ENCODE data around the gene AMY1C. TPM values are rescaled to one million over a fixed set of nuclear protein-coding genes. Genes with fewer than 3 reads are reported as not detected.

The AMY1C gene
- total and polyA plus RNA-seq, 2 of the 8 experiments (the other 6 are each of a cell fraction or from before 2014, with no cell fraction given) = not detected

DNA sequence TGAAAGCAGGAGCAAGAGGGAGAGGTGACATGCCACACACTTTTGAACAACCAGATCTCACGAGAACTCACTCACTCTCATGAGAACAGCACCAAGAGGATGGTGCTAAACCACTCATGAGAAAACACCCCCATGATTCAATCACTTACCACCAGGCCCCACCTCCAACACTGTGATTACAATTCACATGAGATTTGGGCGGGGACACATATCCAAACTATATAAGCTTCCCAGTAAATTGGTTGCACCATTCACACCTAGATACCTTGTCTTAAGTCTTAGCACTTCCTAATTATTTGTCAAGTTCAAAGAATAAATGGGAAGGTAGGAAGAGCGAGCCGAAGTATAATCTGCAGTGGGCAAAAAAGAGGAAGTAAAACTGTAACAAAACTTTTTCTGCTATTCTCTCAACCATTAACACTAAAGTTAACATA, 34.3 kb downstream of the AMY1C start:
- DNase-seq (ENCODE audit: low read depth in 1 of 2, low spot score in 2 of 2) (no peak), FAIRE-seq (no peak)
- Histone ChIP-seq H2BK15ac (ENCODE audit: low read length) (no peak overlapping the region), H3K9ac (replicated peaks in 1 of 4; ENCODE audit: extremely low read depth in 1 of 4, low read depth in 3 of 4, low read length in 3 of 4) (no peak overlapping the region), H3K9me3 (ENCODE audit: insufficient read depth in 2 of 2, low read depth in 1 of 2, low read length in 1 of 2) (no peaks in the 10 kb centered on the region), H2BK12ac (ENCODE audit: low read depth, low read length) (no peak overlapping the region), H3K23ac (ENCODE audit: insufficient read length) (no peak overlapping the region), H2BK5ac (ENCODE audit: low read depth, low read length) (no peak overlapping the region), H2AFZ (ENCODE audit: low read length) (no peak overlapping the region), H3K79me2 (ENCODE audit: control insufficient read depth in 1 of 2, insufficient read depth in 2 of 2, low read length in 2 of 2) (no peaks in the 10 kb centered on the region), H3K56ac (replicated peaks; ENCODE audit: insufficient read length, low read depth, low read length) (no peak overlapping the region), H3K36me3 (ENCODE audit: control insufficient read depth in 2 of 4, insufficient read depth in 4 of 4, low read length in 3 of 4) (no peaks in the 10 kb centered on the region), H3K79me1 (ENCODE audit: low read depth, low read length) (no peaks in the 10 kb centered on the region), H3K4me2 (ENCODE audit: insufficient read depth in 1 of 2, low read depth in 2 of 2, low read length in 2 of 2) (no peak overlapping the region), H2BK120ac (replicated peaks; ENCODE audit: low read depth, low read length) (no peak overlapping the region), H3K27ac (ENCODE audit: low read depth, low read length) (no peak overlapping the region), H4K91ac (replicated peaks; ENCODE audit: insufficient read length, low read length) (no peak overlapping the region), H3K27me3 (replicated peaks in 1 of 4; ENCODE audit: control insufficient read depth in 3 of 4, extremely low read depth in 1 of 4, insufficient read depth in 3 of 4, low read length in 3 of 4) (no peaks in the 10 kb centered on the region), H3K18ac (ENCODE audit: extremely low read depth, low read length) (no peak overlapping the region), H3K4ac (replicated peaks; ENCODE audit: insufficient read length, low read depth, low read length) (no peak overlapping the region), H4K20me1 (replicated peaks in 1 of 2; ENCODE audit: control insufficient read depth in 1 of 2, insufficient read depth in 2 of 2, low read length in 2 of 2) (no peaks in the 10 kb centered on the region), H2BK20ac (ENCODE audit: low read length) (no peak overlapping the region), H4K8ac (ENCODE audit: extremely low read depth, insufficient read depth, low read length) (no peak overlapping the region), H3K4me3 (ENCODE audit: extremely low read depth in 1 of 4, insufficient read depth in 2 of 4, low read depth in 3 of 4, low read length in 4 of 4) (no peak overlapping the region), H3K23me2 (ENCODE audit: low read depth, low read length) (no peaks in the 10 kb centered on the region), H4K5ac (ENCODE audit: insufficient read length, low read depth, low read length) (no peak overlapping the region), H3K4me1 (replicated peaks in 1 of 4; ENCODE audit: control insufficient read depth in 3 of 4, insufficient read depth in 4 of 4, low read length in 3 of 4) (no peaks in the 10 kb centered on the region), H2AK5ac (ENCODE audit: low read depth, low read length) (no peak overlapping the region), H3K14ac (ENCODE audit: insufficient read length) (no peak overlapping the region)
- TF ChIP-seq SAP30 (IDR thresholded peaks at IDR 0.05; ENCODE audit: insufficient read depth, insufficient replicate concordance, low read length) (no peak), CEBPB (IDR thresholded peaks at IDR 0.05; ENCODE audit: low read depth, low read length) (no peak), EZH2 (IDR thresholded peaks at IDR 0.05; ENCODE audit: low read depth, low read length, severe bottlenecking) (no peak), BCL11A (IDR thresholded peaks at IDR 0.05; ENCODE audit: low read depth in 2 of 2, low read length in 2 of 2) (no peak), SRF (IDR thresholded peaks at IDR 0.05; ENCODE audit: low read depth, low read length) (no peak), CBX5 (IDR thresholded peaks at IDR 0.05; ENCODE audit: low read depth, low read length) (no peak), CBX8 (IDR thresholded peaks at IDR 0.05; ENCODE audit: borderline replicate concordance, low read depth, low read length) (no peak), CREB1 (IDR thresholded peaks at IDR 0.05) (no peak), CTBP2 (IDR thresholded peaks at IDR 0.05; ENCODE audit: borderline replicate concordance, insufficient read depth, insufficient read length, low read length) (no peak), HDAC2 (IDR thresholded peaks at IDR 0.05; ENCODE audit: borderline replicate concordance in 1 of 2, low read depth in 2 of 2, low read length in 2 of 2) (no peak), MAFK (IDR thresholded peaks at IDR 0.05; ENCODE audit: low read depth, low read length) (no peak), ZNF274 (IDR thresholded peaks at IDR 0.05; ENCODE audit: borderline replicate concordance, extremely low read depth, low read length) (no peak), NRF1 (IDR thresholded peaks at IDR 0.05; ENCODE audit: low read depth, low read length) (no peak), EGR1 (IDR thresholded peaks at IDR 0.05; ENCODE audit: borderline replicate concordance, low read depth, low read length) (no peak), SIN3A (conservative IDR thresholded peaks at IDR 0.05 in 1 of 2, IDR thresholded peaks at IDR 0.05 in 1 of 2; ENCODE audit: low read depth in 1 of 2, low read length in 2 of 2) (no peak)
- 75% methylated on average over 4 of the region's 4 CpGs; no CpG with 5 or more reads in 1 of the 2 experiments for WGBS, 2 experiments (ENCODE audit: extremely low coverage in 1 of 2, insufficient coverage in 1 of 2, insufficient read length in 1 of 2, insufficient replicate concordance in 2 of 2, low coverage in 1 of 2, low lambda C conversion rate in 2 of 2, missing lambda C conversion rate in 1 of 2)
- ChIA-PET CTCF (ENCODE audit: partially characterized antibody) (no interaction called here), POLR2A (ENCODE audit: partially characterized antibody) (no interaction called here)

Measured in H1 (cell line).